Stomach (tissue), 9 donors: Measurements from ENCODE around the gene UCK2. TPM values are rescaled to one million over a fixed set of nuclear protein-coding genes. Genes with fewer than 3 reads are reported as not detected.
A peak's percentile ranks its signal among the peaks of the same experiment; 100 is the strongest.

Experiments
- DNase-seq, 2 donors: peaks; one replicate each; pipeline versions ENCODE4 v3.0.0 to v3.0.0-alpha.2; 2013 to 2019
- H3K27ac ChIP-seq, 5 donors: fragments of 200-600 bp in 4 of 5; sonication (generic) in 4 of 5; one replicate each; pipeline ENCODE4 v1.5.1; 2013 to 2019; ENCODE audit warnings: mild to moderate bottlenecking in 1 of 5, moderate library complexity in 1 of 5
- H3K27me3 ChIP-seq, 3 donors: fragments of 200-600 bp; sonication (generic); one replicate each; pipeline ENCODE4 v1.5.1; 2017 to 2019; ENCODE audit warnings: mixed run types in 1 of 3
- H3K36me3 ChIP-seq, 4 donors: fragments of 200-600 bp; sonication (generic); 1 replicate in 3 of 4; 2 replicates in 1 of 4; pipeline ENCODE4 v1.5.1; 2016 to 2019
- H3K4me1 ChIP-seq, 4 donors: fragments of 200-600 bp; sonication (generic); one replicate each; pipeline ENCODE4 v1.5.1; 2016 to 2019
- H3K4me3 ChIP-seq, 4 donors: fragments of 200-600 bp; sonication (generic) in 3 of 4; one replicate each; pipeline ENCODE4 v1.5.1; 2016 to 2019; ENCODE audit warnings: mild to moderate bottlenecking in 1 of 4
- H3K9me3 ChIP-seq, 4 donors: fragments of 200-600 bp; sonication (generic); one replicate each; pipeline ENCODE4 v1.5.1; 2016 to 2019
- CTCF ChIP-seq, 7 experiments: fragments of 450-650 bp in 4 of 7; fragments of 200-600 bp in 3 of 7; sonication (generic) in 3 of 7; IDR thresholded peaks; one replicate each; pipeline ENCODE4 v1.5.1; 2016 to 2019; ENCODE audit warnings: antibody characterized with exemption in 7 of 7, control low read depth in 2 of 7, mild to moderate bottlenecking in 1 of 7
- EP300 ChIP-seq: sonication (generic); formaldehyde crosslinking; IDR thresholded peaks from one replicate; pipeline ENCODE4 v1.6.1; 2017; ENCODE audit warnings: antibody characterized with exemption
- POLR2A ChIP-seq, 4 donors: fragments of 450-650 bp; IDR thresholded peaks; one replicate each; pipeline ENCODE4 v1.6.1; 2016; ENCODE audit warnings: antibody characterized with exemption in 4 of 4, control low read depth in 2 of 4, mild to moderate bottlenecking in 1 of 4, moderate library complexity in 1 of 4
- POLR2AphosphoS5 ChIP-seq, 3 donors: sonication (generic); formaldehyde crosslinking; IDR thresholded peaks; one replicate each; pipeline ENCODE4 v1.6.1; 2016; ENCODE audit warnings: antibody characterized with exemption in 3 of 3
- WGBS, 5 donors: extraction: QIAGEN DNeasy Blood & Tissue Kit in 3 of 5; methylation state at CpG; one replicate each; pipeline versions ENCODE4 v1.1.5 to v1.1.7; 2013 to 2018; 5-methylcytosine and 5-hydroxymethylcytosine counted together
- intact Hi-C: fragments of 100-400 bp; cut with DNase I; formaldehyde crosslinking; loops from one replicate; pipeline ENCODE4 v1.15.1; 2023; ENCODE audit warnings: low total_unique reads
- polyA plus RNA-seq, 3 donors: library from polyadenylated mRNA; stranded (reverse); fragments of 200-250 nt; gene quantifications; one replicate each; pipeline ENCODE4 v1.2.3, GENCODE V29; 2013
- total RNA-seq, 5 donors: library from RNA; depleted of rRNA; stranded (reverse); fragments of >200 nt; gene quantifications; one replicate each; pipeline versions ENCODE4 v1.1.0 to v1.2.3, GENCODE V29; 2014 to 2016
- donor health status: healthy with polysubstance abuse.
- donor health status: Bipolar disorder and iron deficiency.
- donor health status: healthy.

The UCK2 gene
- total and polyA plus RNA-seq, 8 donors: 12.3 to 72.8 (median 30.3) TPM

- Histone ChIP-seq H3K4me3 (peak overlapping the region in 1 of 4 donors; percentile 4), H3K36me3 (no peaks in the 10 kb centered on the region), H3K4me1 (peaks cover 9 to 69% (median 43%) of the 10 kb centered on the region in 4 donors), H3K27me3 (no peaks in the 10 kb centered on the region), H3K9me3 (no peaks in the 10 kb centered on the region), H3K27ac (peak overlapping the region; percentile 33 to 62 (median 47))
- DNase-seq: no peak
- WGBS, 5 donors: 9 to 45% (median 44%) methylated on average over 4 of the region's 4 CpGs
- no peak for TF ChIP-seq POLR2AphosphoS5 (IDR thresholded peaks at IDR 0.05)
- intact Hi-C loops: no loop called here
Measured at GRCh38 chr1:165879946-165880345, 52.5 kb downstream of the UCK2 start.

DNA sequence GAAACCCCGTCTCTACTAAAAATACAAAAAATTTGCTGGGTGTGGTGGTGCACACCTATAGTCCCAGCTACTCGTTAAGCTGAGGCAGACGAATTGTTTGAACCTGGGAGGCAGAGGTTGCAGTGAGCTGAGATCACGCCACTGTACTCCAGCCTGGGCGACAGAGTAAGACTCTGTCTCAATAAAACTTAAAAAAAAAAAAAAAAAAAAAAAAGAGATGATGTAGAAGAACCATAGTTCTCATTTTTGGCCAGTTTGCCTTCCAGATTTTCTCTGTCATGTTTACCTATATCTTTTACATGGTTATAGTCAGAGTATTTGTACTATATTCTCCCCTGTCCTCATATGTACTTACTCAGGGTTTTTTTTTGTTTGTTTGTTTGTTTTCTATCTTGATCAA, 53.6 kb downstream of the UCK2 start:
- intact Hi-C loops: no loop called here
- H3K36me3 ChIP-seq: no peaks in the 10 kb centered on the region
- H3K9me3 ChIP-seq: no peaks in the 10 kb centered on the region
- H3K4me1 ChIP-seq: peaks cover 15 to 70% (median 47%) of the 10 kb centered on the region in 4 donors
- peak overlapping the region in 1 of 5 donors; percentile 57 for H3K27ac ChIP-seq
- TF ChIP-seq CTCF (IDR thresholded peaks at IDR 0.05): no peak
- TF ChIP-seq POLR2AphosphoS5 (IDR thresholded peaks at IDR 0.05): no peak
- TF ChIP-seq EP300: no peak
- TF ChIP-seq POLR2A (IDR thresholded peaks at IDR 0.05): no peak
- no peaks in the 10 kb centered on the region for H3K27me3 ChIP-seq
- H3K4me3 ChIP-seq: no peak overlapping the region
- 85 to 97% (median 93%) methylated on average over 5 of the region's 5 CpGs for WGBS, 5 donors
- no peak for DNase-seq

DNA sequence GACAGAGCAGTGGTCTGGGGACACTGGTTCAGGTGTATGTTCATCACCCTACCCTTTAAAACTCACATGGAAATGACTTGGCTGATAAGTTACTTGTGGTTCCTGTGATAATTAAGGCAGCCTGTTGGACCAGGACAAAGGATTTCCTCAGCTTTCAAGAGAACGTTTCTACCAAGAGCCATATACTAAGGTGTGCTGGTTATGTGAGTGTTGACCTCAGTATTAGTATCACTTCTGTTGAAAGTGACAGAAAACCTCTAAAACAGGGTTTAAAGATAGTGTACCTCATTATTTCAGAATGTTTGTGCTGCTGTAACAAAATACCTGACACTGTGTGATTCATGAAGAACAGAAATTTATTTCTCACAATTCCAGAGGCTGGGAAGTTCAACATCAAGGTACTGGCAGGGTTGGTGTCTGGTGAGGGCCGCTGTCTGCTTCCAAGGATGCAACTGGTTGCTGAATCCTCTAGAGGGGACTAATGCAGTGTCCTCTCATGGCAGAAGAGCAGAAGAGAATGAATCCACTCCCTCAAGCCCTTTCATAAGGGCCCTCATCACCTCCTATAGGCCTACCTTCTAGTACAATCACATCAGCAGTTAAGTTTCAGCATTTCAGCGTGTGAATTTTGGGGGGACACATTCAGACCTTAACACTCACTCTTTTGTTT, 54.9 kb downstream of the UCK2 start:
- Histone ChIP-seq H3K27me3 (no peaks in the 10 kb centered on the region), H3K4me3 (no peak overlapping the region), H3K27ac (peak overlapping the region in 3 of 5 donors; percentile 34 to 39 (median 38)), H3K9me3 (no peaks in the 10 kb centered on the region), H3K36me3 (no peaks in the 10 kb centered on the region), H3K4me1 (peaks cover 15 to 76% (median 55%) of the 10 kb centered on the region in 4 donors)
- 71 to 76% (median 75%) methylated on average over 3 of the region's 3 CpGs for WGBS, 5 donors
- no peak for DNase-seq
- intact Hi-C loops: no loop called here
- no peak for TF ChIP-seq POLR2AphosphoS5 (IDR thresholded peaks at IDR 0.05)
- no peak for TF ChIP-seq EP300
- no peak for TF ChIP-seq CTCF (IDR thresholded peaks at IDR 0.05)
- TF ChIP-seq POLR2A (IDR thresholded peaks at IDR 0.05): no peak

DNA sequence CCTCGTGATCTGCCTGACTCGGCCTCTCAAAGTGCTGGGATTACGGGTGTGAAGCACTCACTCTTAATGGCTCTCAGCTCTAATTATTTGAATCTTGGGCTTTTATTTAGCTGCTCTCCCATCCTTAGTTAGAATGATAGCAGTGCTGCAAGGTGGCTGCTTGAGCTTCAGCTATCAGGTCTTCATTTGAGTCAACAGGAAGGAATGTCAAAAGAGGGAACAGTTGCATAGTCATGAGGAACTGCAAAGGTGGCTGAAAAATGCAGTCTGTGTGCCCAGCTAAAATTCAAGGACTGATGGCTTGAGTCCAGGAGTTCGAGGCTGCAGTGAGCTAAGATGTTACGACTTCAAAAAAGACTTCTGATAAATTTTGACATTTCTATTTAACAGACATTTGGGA, 55.6 kb downstream of the UCK2 start:
- Histone ChIP-seq H3K9me3 (no peaks in the 10 kb centered on the region), H3K27me3 (no peaks in the 10 kb centered on the region), H3K27ac (no peak overlapping the region), H3K4me3 (no peak overlapping the region), H3K4me1 (peaks cover 15 to 76% (median 54%) of the 10 kb centered on the region in 4 donors), H3K36me3 (no peaks in the 10 kb centered on the region)
- intact Hi-C loops: no loop called here
- TF ChIP-seq EP300: no peak
- TF ChIP-seq POLR2AphosphoS5 (IDR thresholded peaks at IDR 0.05): no peak
- no peak for TF ChIP-seq CTCF (IDR thresholded peaks at IDR 0.05)
- TF ChIP-seq POLR2A (IDR thresholded peaks at IDR 0.05): no peak
- DNase-seq: no peak
- WGBS, 5 donors: 74 to 84% (median 79%) methylated on average over 5 of the region's 5 CpGs
